OCI-LY3 (cell line): ENCODE data around the gene SDHAF3.

Experiments used
- H2AFZ ChIP-seq: fragments of 200-600, 300-600 bp; shearing (Covaris generic); 2 replicates; pipeline ENCODE4 v1.6.0; 2014; ENCODE audit warnings: antibody characterized with exemption, low read depth, low read length
- H3K27ac ChIP-seq: fragments of 200-600, 300-600 bp; sonication (generic); 2 replicates; pipeline ENCODE4 v1.5.1; 2014; ENCODE audit warnings: mild to moderate bottlenecking, low read length, moderate library complexity, mixed read lengths
- H3K27me3 ChIP-seq: fragments of 200-600, 300-600 bp; sonication (generic); 2 replicates; pipeline ENCODE4 v1.6.1; 2014; ENCODE audit warnings: low read depth, low read length, mixed read lengths
- H3K36me3 ChIP-seq: fragments of 200-600, 300-600 bp; sonication (generic); replicated peaks from 2 replicates; pipeline ENCODE3; 2014; ENCODE audit warnings: low read depth, low read length, mixed read lengths
- H3K4me1 ChIP-seq: fragments of 300-600, 200-600 bp; sonication (generic); 2 replicates; pipeline ENCODE4 v1.6.1; 2014; ENCODE audit warnings: low read length, mixed read lengths
- H3K4me2 ChIP-seq: fragments of 200-600, 300-600 bp; sonication (generic); 2 replicates; pipeline ENCODE4 v1.6.1; 2014; ENCODE audit warnings: low read length, mixed read lengths
- H3K4me3 ChIP-seq: fragments of 300-600, 200-600 bp; sonication (generic); 2 replicates; pipeline ENCODE4 v1.5.1; 2014; ENCODE audit warnings: antibody characterized with exemption, mild to moderate bottlenecking, low read length, moderate library complexity
- H3K79me2 ChIP-seq: fragments of 300-600, 200-600 bp; shearing (Covaris generic); 2 replicates; pipeline ENCODE4 v1.6.1; 2014; ENCODE audit warnings: mild to moderate bottlenecking, low read length, mixed read lengths
- H3K9ac ChIP-seq: fragments of 300-600, 200-600 bp; shearing (Covaris generic); 2 replicates; pipeline ENCODE4 v1.6.0; 2014; ENCODE audit warnings: mild to moderate bottlenecking, low read length, moderate library complexity
- H3K9me3 ChIP-seq: fragments of 200-600, 300-600 bp; shearing (Covaris generic); 2 replicates; pipeline ENCODE4 v1.6.1; 2014; ENCODE audit warnings: low read length, mixed read lengths; ENCODE audit not compliant: insufficient read depth
- H4K20me1 ChIP-seq: fragments of 200-600, 300-600 bp; sonication (generic); 2 replicates; pipeline ENCODE4 v1.6.1; 2016; ENCODE audit warnings: low read length, mixed read lengths; ENCODE audit not compliant: insufficient read depth
- EZH2phosphoT487 ChIP-seq: fragments of 200-600 bp; shearing (Covaris generic); IDR thresholded peaks from 2 replicates; pipeline ENCODE4 v1.6.1; 2018; ENCODE audit warnings: antibody characterized with exemption, mixed run types, low read depth
- TF ChIP-seq, protein P1 (sequence below): fragments of 200-600, 300-600 bp; sonication (generic); IDR thresholded peaks from 2 replicates; pipeline ENCODE4 v1.5.1; 2014; ENCODE audit warnings: antibody characterized with exemption, low read length, low read depth

The SDHAF3 gene

DNA sequence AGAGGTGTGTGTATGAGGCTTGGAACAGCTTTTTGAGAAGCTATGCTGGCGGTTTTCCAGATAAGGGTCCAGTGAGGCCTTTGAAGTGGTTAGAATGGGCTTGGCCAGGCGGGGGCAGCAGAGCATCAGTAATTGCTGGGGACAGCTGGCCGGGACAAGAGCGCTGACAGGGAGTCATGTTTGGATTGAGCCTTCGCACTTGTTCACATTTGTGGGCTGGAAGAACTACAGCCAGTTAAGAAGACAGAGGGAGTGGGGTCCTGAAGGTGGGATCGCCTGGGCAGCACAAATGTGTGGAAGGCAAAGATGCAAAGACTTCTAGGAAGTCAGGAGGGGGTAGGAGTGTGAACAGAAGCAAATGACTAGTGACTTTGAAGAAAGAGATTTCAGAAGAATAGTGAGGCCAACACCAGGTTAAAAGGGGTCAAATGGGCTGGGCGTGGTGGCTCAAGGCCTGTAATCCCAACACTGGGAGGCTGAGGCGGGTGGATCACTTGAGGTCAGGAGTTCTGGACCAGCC lies 12.7 kb upstream of the SDHAF3 start:
- H3K4me1 ChIP-seq, result peaks cover 3% of the 10 kb centered on the region; the same call in 1 of the 2 replicates
- H4K20me1 ChIP-seq, result no peaks in the 10 kb centered on the region
- no peak overlapping the region for H3K27ac ChIP-seq
- no peak for TF ChIP-seq EZH2phosphoT487
- TF ChIP-seq, protein P1, sequence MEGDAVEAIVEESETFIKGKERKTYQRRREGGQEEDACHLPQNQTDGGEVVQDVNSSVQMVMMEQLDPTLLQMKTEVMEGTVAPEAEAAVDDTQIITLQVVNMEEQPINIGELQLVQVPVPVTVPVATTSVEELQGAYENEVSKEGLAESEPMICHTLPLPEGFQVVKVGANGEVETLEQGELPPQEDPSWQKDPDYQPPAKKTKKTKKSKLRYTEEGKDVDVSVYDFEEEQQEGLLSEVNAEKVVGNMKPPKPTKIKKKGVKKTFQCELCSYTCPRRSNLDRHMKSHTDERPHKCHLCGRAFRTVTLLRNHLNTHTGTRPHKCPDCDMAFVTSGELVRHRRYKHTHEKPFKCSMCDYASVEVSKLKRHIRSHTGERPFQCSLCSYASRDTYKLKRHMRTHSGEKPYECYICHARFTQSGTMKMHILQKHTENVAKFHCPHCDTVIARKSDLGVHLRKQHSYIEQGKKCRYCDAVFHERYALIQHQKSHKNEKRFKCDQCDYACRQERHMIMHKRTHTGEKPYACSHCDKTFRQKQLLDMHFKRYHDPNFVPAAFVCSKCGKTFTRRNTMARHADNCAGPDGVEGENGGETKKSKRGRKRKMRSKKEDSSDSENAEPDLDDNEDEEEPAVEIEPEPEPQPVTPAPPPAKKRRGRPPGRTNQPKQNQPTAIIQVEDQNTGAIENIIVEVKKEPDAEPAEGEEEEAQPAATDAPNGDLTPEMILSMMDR, result peak; percentile 88
- no peak overlapping the region for H2AFZ ChIP-seq
- H3K36me3 ChIP-seq, result no peaks in the 10 kb centered on the region
- no peak overlapping the region for H3K9ac ChIP-seq
- H3K9me3 ChIP-seq, result peaks cover 13% of the 10 kb centered on the region; the same call in 1 of the 2 replicates
- peaks cover 6% of the 10 kb centered on the region for H3K27me3 ChIP-seq
- H3K4me3 ChIP-seq, result peak overlapping the region; percentile 49
- H3K79me2 ChIP-seq, result no peaks in the 10 kb centered on the region
- H3K4me2 ChIP-seq, result peak overlapping the region; percentile 72

DNA sequence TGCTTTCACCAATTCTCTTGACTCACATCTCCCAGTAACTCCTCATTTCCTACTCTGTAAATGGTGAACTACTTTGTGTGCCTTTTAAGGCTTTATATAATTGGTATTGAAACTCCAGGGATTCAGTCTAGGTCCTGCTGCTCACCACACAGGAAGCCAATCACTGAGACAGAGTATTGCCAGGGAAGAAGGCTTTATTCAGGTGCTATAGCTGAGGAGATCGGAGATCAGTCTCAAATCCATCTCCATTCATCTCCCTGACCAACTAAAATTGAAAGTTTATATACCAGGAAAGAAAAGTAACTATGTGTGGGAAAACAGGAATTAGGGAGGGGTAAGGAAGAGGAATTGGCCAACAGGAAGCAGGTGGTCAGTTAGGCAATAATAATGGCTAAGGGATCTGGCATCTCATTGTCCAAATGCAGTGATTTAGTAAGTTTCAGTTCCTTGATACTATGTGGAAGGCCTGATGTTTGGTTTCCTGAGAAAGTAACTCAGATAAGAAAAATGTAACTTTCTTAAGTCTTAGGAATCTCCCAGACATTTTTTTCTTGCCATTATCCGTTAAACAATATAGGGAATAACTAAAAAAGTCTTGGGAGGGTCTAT lies 10.2 kb upstream of the SDHAF3 start:
- Histone ChIP-seq H3K9ac (no peak overlapping the region), H3K4me2 (no peak overlapping the region), H3K4me1 (peaks cover 3% of the 10 kb centered on the region; the same call in 1 of the 2 replicates), H3K27ac (no peak overlapping the region), H3K27me3 (no peaks in the 10 kb centered on the region), H3K4me3 (no peak overlapping the region), H3K9me3 (peaks cover 13% of the 10 kb centered on the region; the same call in 1 of the 2 replicates), H2AFZ (no peak overlapping the region), H4K20me1 (no peaks in the 10 kb centered on the region), H3K79me2 (no peaks in the 10 kb centered on the region), H3K36me3 (no peaks in the 10 kb centered on the region)
- no peak for TF ChIP-seq EZH2phosphoT487
- TF ChIP-seq, protein P1, result no peak

DNA sequence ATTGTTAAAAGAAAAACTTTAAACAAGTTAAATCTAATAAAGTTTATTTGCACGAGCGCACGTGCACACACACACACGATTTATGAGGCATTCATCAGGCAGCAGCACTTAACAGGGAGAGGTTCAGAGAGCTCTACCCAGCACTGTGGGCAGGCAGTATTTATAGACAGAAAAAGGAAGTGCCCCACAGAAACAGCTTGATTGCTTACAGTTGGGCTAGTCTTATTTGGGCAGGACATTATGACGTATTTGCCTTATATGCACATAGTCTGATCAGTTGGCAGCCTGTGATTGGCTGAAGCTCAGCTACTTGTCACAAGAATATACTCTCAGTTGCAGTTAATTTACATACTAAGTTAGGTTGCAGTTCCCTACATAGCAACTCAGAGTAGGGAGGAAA lies 1.2 kb upstream of the SDHAF3 start:
- TF ChIP-seq, protein P1, result no peak
- TF ChIP-seq EZH2phosphoT487, result no peak
- H3K4me1 ChIP-seq, result peaks cover 20% of the 10 kb centered on the region
- H3K36me3 ChIP-seq, result no peaks in the 10 kb centered on the region
- H3K9me3 ChIP-seq, result no peaks in the 10 kb centered on the region
- peak overlapping the region; percentile 65 for H3K27ac ChIP-seq
- no peak overlapping the region for H3K4me3 ChIP-seq
- peaks cover 37% of the 10 kb centered on the region for H3K79me2 ChIP-seq
- peak overlapping the region; percentile 80; the same call in 1 of the 2 replicates for H3K4me2 ChIP-seq
- peak overlapping the region; percentile 55 for H2AFZ ChIP-seq
- H3K27me3 ChIP-seq, result no peaks in the 10 kb centered on the region
- no peaks in the 10 kb centered on the region for H4K20me1 ChIP-seq
- no peak overlapping the region for H3K9ac ChIP-seq

DNA sequence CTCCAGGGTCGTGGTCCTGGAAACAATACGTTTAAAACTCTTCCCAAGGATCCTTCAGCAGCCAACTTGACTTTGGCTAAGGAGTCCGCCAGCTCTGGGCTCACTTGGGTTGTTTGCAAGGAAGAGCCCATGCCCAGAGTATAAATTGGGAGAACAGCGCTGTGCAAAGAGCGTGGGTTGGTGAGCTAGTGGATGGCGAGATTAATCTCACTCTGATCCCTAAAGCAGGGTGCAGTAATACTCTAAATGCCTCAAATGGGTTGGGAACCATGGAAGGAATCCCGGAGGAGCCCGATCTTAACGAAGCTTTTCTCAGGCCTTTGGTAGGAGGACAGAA lies 495 bp upstream of the SDHAF3 start:
- H3K4me1 ChIP-seq, result peaks cover 20% of the 10 kb centered on the region
- H3K27me3 ChIP-seq, result no peaks in the 10 kb centered on the region
- H3K79me2 ChIP-seq, result peaks cover 43% of the 10 kb centered on the region
- peak overlapping the region; percentile 91 for H3K4me3 ChIP-seq
- H3K9ac ChIP-seq, result peak overlapping the region; percentile 65; the same call in 1 of the 2 replicates
- TF ChIP-seq, protein P1, result no peak
- TF ChIP-seq EZH2phosphoT487, result no peak
- no peaks in the 10 kb centered on the region for H3K9me3 ChIP-seq
- H4K20me1 ChIP-seq, result no peaks in the 10 kb centered on the region
- H3K27ac ChIP-seq, result peak overlapping the region; percentile 65
- peak overlapping the region; percentile 80 for H3K4me2 ChIP-seq
- no peaks in the 10 kb centered on the region for H3K36me3 ChIP-seq
- peak overlapping the region; percentile 81; the same call in 1 of the 2 replicates for H2AFZ ChIP-seq
